GM23248 (cell line): ENCODE measurements around the gene GLIPR1L2. TPM values are rescaled to one million over a fixed set of nuclear protein-coding genes. Genes with fewer than 3 reads are reported as not detected.

Experiments
- DNase-seq: peaks from one replicate; pipeline ENCODE4 v3.0.0-alpha.2; 2015
- H2AFZ ChIP-seq: fragments of 200-600 bp; sonication (generic); 2 replicates; pipeline ENCODE4 v1.6.1; 2016; ENCODE audit warnings: antibody characterized with exemption
- H3F3A ChIP-seq: fragments of 200-600 bp; sonication (generic); 2 replicates; pipeline ENCODE4 v1.6.1; 2016; ENCODE audit warnings: mild to moderate bottlenecking, antibody characterized with exemption, mixed run types; ENCODE audit not compliant: insufficient read depth
- H3K27ac ChIP-seq: fragments of 200-600 bp; sonication (generic); 2 replicates; pipeline ENCODE4 v1.5.1; 2016; ENCODE audit warnings: mild to moderate bottlenecking
- H3K27me3 ChIP-seq: fragments of 200-600 bp; sonication (generic); replicated peaks from 2 replicates; pipeline ENCODE4 v1.6.1; 2016; ENCODE audit warnings: mild to moderate bottlenecking; ENCODE audit not compliant: insufficient read depth
- H3K36me3 ChIP-seq: fragments of 200-600 bp; sonication (generic); 2 replicates; pipeline ENCODE4 v1.6.1; 2016; ENCODE audit warnings: low read depth, mild to moderate bottlenecking
- H3K4me1 ChIP-seq: fragments of 200-600 bp; sonication (generic); 2 replicates; pipeline ENCODE4 v1.6.1; 2016; ENCODE audit warnings: mild to moderate bottlenecking; ENCODE audit not compliant: insufficient read depth
- H3K4me2 ChIP-seq: fragments of 200-600 bp; sonication (generic); one replicate; pipeline ENCODE4 v1.6.1; 2016; ENCODE audit warnings: mild to moderate bottlenecking; ENCODE audit not compliant: unreplicated experiment
- H3K4me3 ChIP-seq: fragments of 200-600 bp; sonication (generic); 2 replicates; pipeline ENCODE4 v1.5.1; 2016; ENCODE audit warnings: mild to moderate bottlenecking
- H3K79me2 ChIP-seq: fragments of 200-600 bp; sonication (generic); 2 replicates; pipeline ENCODE4 v1.6.1; 2016; ENCODE audit warnings: mild to moderate bottlenecking; ENCODE audit not compliant: insufficient read depth
- H3K9ac ChIP-seq: fragments of 200-600 bp; sonication (generic); 2 replicates; pipeline ENCODE4 v1.6.1; 2016; ENCODE audit warnings: mild to moderate bottlenecking
- H3K9me2 ChIP-seq: fragments of 200-600 bp; sonication (generic); 2 replicates; pipeline ENCODE4 v1.6.1; 2016; ENCODE audit warnings: mixed run types, mild to moderate bottlenecking, moderate library complexity; ENCODE audit not compliant: insufficient read depth
- H3K9me3 ChIP-seq: fragments of 200-600 bp; sonication (generic); one replicate; pipeline ENCODE4 v1.6.1; 2017; ENCODE audit warnings: low read depth
- H4K20me1 ChIP-seq: fragments of 200-600 bp; sonication (generic); 2 replicates; pipeline ENCODE4 v1.6.0; 2016; ENCODE audit not compliant: insufficient read depth
- EZH2 ChIP-seq: fragments of 200-600 bp; sonication (generic); IDR thresholded peaks from 2 replicates; pipeline ENCODE4 v1.6.1; 2018; ENCODE audit warnings: antibody characterized with exemption, mild to moderate bottlenecking; ENCODE audit not compliant: insufficient read depth, poor library complexity, severe bottlenecking
- EZH2phosphoT487 ChIP-seq: fragments of 200-600 bp; sonication (generic); IDR thresholded peaks from 2 replicates; pipeline ENCODE4 v1.6.1; 2018; ENCODE audit warnings: antibody characterized with exemption, moderate library complexity, mild to moderate bottlenecking, low read depth; ENCODE audit not compliant: insufficient read depth
- WGBS, 2 experiments: methylation state at CpG; one replicate each; pipeline ENCODE4 v1.1.6; 2015 to 2017; ENCODE audit warnings: low lambda C conversion rate in 2 of 2, low coverage in 1 of 2; ENCODE audit errors: missing lambda C conversion rate in 2 of 2; 5-methylcytosine and 5-hydroxymethylcytosine counted together
- in situ Hi-C: fragments of 300-500 bp; cut with MboI; formaldehyde crosslinking; loops from 2 replicates; pipeline ENCODE4 v1.15.0; 2020
- polyA plus RNA-seq: library from polyadenylated mRNA; unstranded; fragments of >200 nt; fragmentation: Nextera tagmentation; extraction: Ambion mirVana; gene quantifications from 2 replicates; pipeline ENCODE4 v1.2.1, GENCODE V29; 2016
- total RNA-seq: library from RNA; depleted of rRNA; stranded (reverse); fragments of >200 nt; shearing (Covaris generic); gene quantifications from 2 replicates; pipeline ENCODE4 v1.2.3, GENCODE V29; 2014

Gene GLIPR1L2
- total and polyA plus RNA-seq, 2 experiments from 2014 or later, result 1.6 to 2.1 TPM

DNA sequence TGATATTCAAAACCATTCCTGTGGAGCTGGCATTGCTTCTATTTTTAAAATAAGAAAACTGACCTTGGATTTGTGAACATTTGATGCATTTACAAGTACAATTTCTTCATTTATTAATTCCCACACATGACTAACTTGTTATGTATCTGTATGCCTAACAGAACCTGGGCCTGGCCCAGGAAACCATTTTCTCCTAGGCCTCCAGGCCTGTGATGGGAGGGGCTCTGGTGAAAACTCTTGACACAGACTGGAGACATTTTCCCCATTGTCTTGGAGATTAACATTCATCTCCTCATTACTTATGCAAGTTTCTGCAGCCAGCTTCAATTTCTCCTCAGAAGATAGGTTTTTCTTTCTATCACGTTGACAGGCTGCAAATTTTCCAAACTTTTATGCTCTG, 42.0 kb downstream of the GLIPR1L2 start:
- Histone ChIP-seq H3K4me3 (no peak overlapping the region), H3K4me1 (0 out of 2 replicates have a peak, but pooled peaks cover 6% of the 10 kb centered on the region), H3K27ac (no peak overlapping the region), H3K4me2 (no peak overlapping the region), H3F3A (no peaks in the 10 kb centered on the region), H3K36me3 (no peaks in the 10 kb centered on the region), H3K79me2 (no peaks in the 10 kb centered on the region), H3K9ac (no peak overlapping the region), H3K27me3 (no peaks in the 10 kb centered on the region), H3K9me2 (no peaks in the 10 kb centered on the region), H3K9me3 (no peaks in the 10 kb centered on the region), H2AFZ (peak overlapping the region; percentile 75), H4K20me1 (no peaks in the 10 kb centered on the region)
- TF ChIP-seq EZH2phosphoT487 (no peak), EZH2 (no peak)
- 45 to 56% methylated on average over 1 of the region's 1 CpG for WGBS, 2 experiments
- in situ Hi-C loops, result no loop called here
- peak; percentile 46 for DNase-seq

DNA sequence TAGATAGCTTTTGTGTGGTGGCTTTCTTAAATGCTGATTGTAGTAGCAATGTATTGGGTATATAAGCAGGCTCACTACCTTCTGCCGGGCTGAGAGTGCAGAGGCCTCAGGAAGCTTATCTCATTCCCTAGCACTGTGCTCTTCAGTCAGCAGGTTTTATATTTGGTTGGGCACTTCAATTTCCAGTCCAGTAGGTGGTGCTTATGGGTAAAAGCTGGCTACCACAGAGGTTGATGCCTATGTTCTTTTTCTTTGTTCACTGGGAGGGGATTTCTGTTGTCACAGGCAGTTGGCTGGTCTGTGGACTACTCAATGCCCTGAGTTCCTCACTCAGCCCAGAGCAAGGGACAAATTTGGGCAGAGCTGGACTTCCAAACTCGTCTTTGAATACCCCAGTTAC, 46.7 kb downstream of the GLIPR1L2 start:
- Histone ChIP-seq H3K27me3 (no peaks in the 10 kb centered on the region), H3K4me3 (no peak overlapping the region), H2AFZ (no peak overlapping the region), H3K4me1 (peaks cover 27% of the 10 kb centered on the region), H3K9me3 (no peaks in the 10 kb centered on the region), H3K4me2 (no peak overlapping the region), H3K9ac (no peak overlapping the region), H3K36me3 (no peaks in the 10 kb centered on the region), H3F3A (peaks cover 19% of the 10 kb centered on the region), H3K27ac (no peak overlapping the region), H3K9me2 (no peaks in the 10 kb centered on the region), H3K79me2 (no peaks in the 10 kb centered on the region), H4K20me1 (no peaks in the 10 kb centered on the region)
- WGBS, 2 experiments, result 63 to 66% methylated on average over 2 of the region's 2 CpGs
- in situ Hi-C loops, result no loop called here
- no peak for TF ChIP-seq EZH2phosphoT487
- TF ChIP-seq EZH2, result no peak
- peak; percentile 54 for DNase-seq

DNA sequence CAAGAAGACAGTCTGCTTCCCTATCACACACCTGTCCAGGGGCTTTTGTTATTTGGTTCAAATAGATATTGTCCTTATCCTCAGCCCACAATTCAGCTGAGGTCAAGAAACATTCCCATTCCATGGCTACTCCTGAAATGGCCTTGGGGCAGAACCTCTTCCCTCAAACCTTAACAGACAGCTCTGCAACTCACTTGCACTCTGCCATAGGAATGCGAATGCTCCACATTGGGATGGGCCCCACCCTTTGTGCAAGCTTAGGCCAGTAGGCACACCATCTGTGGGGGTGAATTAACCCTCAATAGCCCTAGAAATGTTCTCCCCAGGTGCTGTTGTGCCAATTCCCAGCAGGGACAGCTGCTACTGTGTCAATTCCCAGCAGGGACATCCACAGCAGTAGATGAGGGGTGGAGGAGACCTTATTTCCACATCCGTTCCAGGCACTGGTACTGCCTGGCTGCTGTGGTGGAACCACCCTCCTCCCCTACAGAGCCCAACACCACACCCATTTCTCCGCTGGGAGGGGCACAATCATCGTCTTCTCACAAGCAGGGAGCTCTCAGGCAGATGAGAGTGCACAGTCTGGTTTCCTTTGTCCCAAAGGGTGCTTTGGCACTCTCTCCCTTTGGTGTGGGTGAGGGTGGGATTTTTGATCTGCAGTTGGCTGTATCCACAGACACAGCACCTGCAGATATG, 47.3 kb downstream of the GLIPR1L2 start:
- H3K9ac ChIP-seq, result no peak overlapping the region
- H3K9me3 ChIP-seq, result no peaks in the 10 kb centered on the region
- no peak for DNase-seq
- H4K20me1 ChIP-seq, result no peaks in the 10 kb centered on the region
- no peak overlapping the region for H3K4me3 ChIP-seq
- H3K27ac ChIP-seq, result no peak overlapping the region
- H3K27me3 ChIP-seq, result no peaks in the 10 kb centered on the region
- H3K4me1 ChIP-seq, result peaks cover 23% of the 10 kb centered on the region
- peaks cover 20% of the 10 kb centered on the region for H3F3A ChIP-seq
- H3K9me2 ChIP-seq, result peaks cover 4% of the 10 kb centered on the region; the same call in 1 of the 2 replicates
- no peak overlapping the region for H3K4me2 ChIP-seq
- WGBS, 2 experiments, result 82 to 90% methylated on average over 4 of the region's 4 CpGs
- H3K36me3 ChIP-seq, result no peaks in the 10 kb centered on the region
- in situ Hi-C loops, result no loop called here
- no peak overlapping the region for H2AFZ ChIP-seq
- no peak for TF ChIP-seq EZH2phosphoT487
- TF ChIP-seq EZH2, result no peak
- H3K79me2 ChIP-seq, result no peaks in the 10 kb centered on the region

DNA sequence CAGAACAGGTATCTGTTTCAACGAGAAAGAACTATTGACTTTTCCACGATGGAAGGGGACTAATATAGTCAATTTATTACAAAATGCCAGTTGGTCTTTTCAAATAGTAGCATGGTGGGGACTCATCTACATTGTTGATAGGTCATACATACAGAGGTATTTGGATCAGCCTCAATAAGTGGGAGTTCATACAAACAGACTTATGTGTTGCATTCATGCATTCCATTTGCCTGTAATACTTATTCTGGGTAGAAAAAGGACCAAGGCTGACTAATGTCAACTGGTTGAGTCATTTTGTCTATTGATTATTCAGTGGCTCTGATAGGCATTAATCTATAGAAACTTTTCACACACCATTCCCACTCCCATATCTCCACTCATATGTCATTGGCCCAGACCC, 48.2 kb downstream of the GLIPR1L2 start:
- Histone ChIP-seq H3K4me2 (peak overlapping the region; percentile 13), H2AFZ (no peak overlapping the region)

More for the DNA sequence above, 48.2 kb downstream of the GLIPR1L2 start:
- no peaks in the 10 kb centered on the region for H3K27me3 ChIP-seq
- H3K9ac ChIP-seq, result no peak overlapping the region
- H3K36me3 ChIP-seq, result no peaks in the 10 kb centered on the region
- no peak overlapping the region for H3K4me3 ChIP-seq
- no peaks in the 10 kb centered on the region for H3K9me3 ChIP-seq
- no peaks in the 10 kb centered on the region for H4K20me1 ChIP-seq
- no peak overlapping the region for H3K27ac ChIP-seq
- H3K4me1 ChIP-seq, result peaks cover 31% of the 10 kb centered on the region
- in situ Hi-C loops, result no loop called here
- peaks cover 29% of the 10 kb centered on the region for H3F3A ChIP-seq
- peak; percentile 71 for DNase-seq
- 94 to 98% methylated on average over 2 of the region's 2 CpGs for WGBS, 2 experiments
- TF ChIP-seq EZH2phosphoT487 (no peak), EZH2 (no peak)
- H3K9me2 ChIP-seq, result peaks cover 6% of the 10 kb centered on the region; the same call in 1 of the 2 replicates
- no peaks in the 10 kb centered on the region for H3K79me2 ChIP-seq
